ENCODE results near the gene OPN3. TPM values are rescaled to one million over a fixed set of nuclear protein-coding genes. Genes with fewer than 3 reads are reported as not detected.

OPN3 gene
- total RNA-seq, 1 donor from 2014 or later, result 14.4 TPM

DNA sequence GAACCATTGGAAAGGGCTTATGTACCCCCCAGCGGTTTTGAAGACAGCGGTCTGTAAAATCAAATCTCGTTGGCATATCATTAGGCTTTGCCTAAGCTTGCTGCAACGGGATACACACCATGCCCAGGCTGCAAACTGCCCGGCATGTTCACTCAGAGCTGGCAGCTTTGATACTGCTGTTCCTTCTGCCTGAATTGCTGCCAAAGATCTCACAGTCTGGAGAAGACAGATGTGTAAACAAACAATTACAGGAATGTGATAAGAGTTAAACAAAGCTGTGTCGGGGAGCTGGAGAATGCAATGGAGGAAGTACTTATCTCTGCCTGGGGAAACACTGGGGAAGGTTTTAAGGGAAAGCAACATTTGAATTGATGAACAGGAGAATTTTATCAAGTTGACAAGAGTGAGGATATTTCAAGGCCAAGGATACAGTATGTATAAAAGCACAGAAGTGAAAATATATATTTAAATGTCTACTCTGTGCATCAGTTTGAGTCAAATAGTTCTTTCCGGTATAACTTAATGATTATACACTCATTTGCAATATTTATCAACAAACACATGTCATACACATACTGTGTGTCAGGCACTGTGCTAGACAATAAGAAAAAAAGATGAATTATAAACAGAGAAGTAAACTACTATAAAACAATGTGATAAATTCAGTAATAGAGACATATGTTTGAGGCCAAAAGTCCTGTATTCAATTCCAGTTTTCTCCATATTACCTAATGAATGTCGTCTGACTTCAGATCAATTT lies 29.9 kb downstream of the OPN3 start:
- TF ChIP-seq, protein P1, sequence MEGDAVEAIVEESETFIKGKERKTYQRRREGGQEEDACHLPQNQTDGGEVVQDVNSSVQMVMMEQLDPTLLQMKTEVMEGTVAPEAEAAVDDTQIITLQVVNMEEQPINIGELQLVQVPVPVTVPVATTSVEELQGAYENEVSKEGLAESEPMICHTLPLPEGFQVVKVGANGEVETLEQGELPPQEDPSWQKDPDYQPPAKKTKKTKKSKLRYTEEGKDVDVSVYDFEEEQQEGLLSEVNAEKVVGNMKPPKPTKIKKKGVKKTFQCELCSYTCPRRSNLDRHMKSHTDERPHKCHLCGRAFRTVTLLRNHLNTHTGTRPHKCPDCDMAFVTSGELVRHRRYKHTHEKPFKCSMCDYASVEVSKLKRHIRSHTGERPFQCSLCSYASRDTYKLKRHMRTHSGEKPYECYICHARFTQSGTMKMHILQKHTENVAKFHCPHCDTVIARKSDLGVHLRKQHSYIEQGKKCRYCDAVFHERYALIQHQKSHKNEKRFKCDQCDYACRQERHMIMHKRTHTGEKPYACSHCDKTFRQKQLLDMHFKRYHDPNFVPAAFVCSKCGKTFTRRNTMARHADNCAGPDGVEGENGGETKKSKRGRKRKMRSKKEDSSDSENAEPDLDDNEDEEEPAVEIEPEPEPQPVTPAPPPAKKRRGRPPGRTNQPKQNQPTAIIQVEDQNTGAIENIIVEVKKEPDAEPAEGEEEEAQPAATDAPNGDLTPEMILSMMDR (IDR thresholded peaks at IDR 0.05; ENCODE audit: unreplicated experiment), result no peak
- Mint-ChIP-seq H3K27me3 (ENCODE audit: low read depth) (no peaks in the 10 kb centered on the region), H3K9me3 (no peaks in the 10 kb centered on the region), H3K27ac (no peak overlapping the region), H3K36me3 (no peaks in the 10 kb centered on the region), H3K4me3 (no peak overlapping the region), H3K4me1 (no peaks in the 10 kb centered on the region)
- no peak for DNase-seq (ENCODE audit: low spot score in 2 of 2, unreplicated experiment in 2 of 2)

DNA sequence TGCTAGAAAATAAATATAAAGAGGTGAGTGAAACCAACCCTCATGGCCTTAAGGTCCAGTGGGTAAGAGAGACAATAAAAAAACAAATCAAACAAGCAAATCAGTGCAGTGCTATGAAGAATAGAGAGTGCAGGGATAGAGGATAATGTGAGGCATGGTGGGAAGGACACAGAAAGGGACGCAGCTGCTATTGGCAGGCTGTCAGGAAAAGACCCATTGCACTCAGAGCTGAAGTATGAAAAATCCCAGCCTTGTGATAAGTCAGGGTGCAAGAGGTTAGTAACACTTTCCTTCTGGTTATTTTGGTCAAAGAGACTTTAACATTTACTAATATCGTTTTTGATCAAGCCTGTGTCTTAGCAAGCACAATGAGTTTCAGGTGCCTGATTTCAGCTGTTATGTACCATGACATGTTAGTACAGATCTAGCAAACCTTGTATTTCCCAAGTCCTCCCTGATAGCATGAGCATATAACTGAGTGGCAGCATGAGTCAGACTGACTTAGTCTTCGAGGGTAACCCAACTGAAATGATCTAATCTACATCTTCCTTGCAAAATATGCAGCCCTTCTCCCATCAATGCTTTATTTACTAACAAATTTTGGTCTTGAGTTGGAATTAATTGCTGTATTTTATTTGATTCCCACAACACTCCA lies 31.7 kb downstream of the OPN3 start:
- no peak for DNase-seq (ENCODE audit: low spot score in 2 of 2, unreplicated experiment in 2 of 2)
- Mint-ChIP-seq H3K27me3 (ENCODE audit: low read depth) (no peaks in the 10 kb centered on the region), H3K4me1 (no peaks in the 10 kb centered on the region), H3K9me3 (no peaks in the 10 kb centered on the region), H3K4me3 (no peak overlapping the region), H3K36me3 (no peaks in the 10 kb centered on the region), H3K27ac (no peak overlapping the region)
- TF ChIP-seq, protein P1 (IDR thresholded peaks at IDR 0.05; ENCODE audit: unreplicated experiment), result no peak

DNA sequence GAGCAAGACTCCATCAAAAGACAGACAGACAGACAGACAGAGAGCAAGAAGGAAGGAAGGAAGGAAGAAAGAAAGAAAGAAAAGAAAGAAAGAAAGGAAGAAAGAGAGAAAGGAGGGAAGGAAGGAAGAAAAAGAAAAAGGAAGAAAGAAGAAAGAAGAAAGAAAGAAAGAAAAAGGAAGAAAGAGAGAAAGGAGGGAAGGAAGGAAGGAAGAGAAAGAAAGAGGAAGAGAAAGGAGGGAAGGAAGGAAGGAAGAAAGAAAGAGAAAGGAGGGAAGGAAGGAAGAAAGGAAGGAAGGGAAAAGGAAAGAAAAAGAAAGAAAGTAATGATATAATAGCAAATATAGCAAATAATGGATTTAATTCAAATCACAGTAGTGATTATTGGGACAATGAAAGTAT lies 32.7 kb downstream of the OPN3 start:
- TF ChIP-seq, protein P1 (IDR thresholded peaks at IDR 0.05; ENCODE audit: unreplicated experiment), result no peak
- Mint-ChIP-seq H3K9me3 (no peaks in the 10 kb centered on the region), H3K36me3 (peaks cover 1% of the 10 kb centered on the region), H3K27me3 (ENCODE audit: low read depth) (no peaks in the 10 kb centered on the region), H3K4me1 (no peaks in the 10 kb centered on the region), H3K4me3 (no peak overlapping the region), H3K27ac (no peak overlapping the region)
- no peak for DNase-seq (ENCODE audit: low spot score in 2 of 2, unreplicated experiment in 2 of 2)

DNA sequence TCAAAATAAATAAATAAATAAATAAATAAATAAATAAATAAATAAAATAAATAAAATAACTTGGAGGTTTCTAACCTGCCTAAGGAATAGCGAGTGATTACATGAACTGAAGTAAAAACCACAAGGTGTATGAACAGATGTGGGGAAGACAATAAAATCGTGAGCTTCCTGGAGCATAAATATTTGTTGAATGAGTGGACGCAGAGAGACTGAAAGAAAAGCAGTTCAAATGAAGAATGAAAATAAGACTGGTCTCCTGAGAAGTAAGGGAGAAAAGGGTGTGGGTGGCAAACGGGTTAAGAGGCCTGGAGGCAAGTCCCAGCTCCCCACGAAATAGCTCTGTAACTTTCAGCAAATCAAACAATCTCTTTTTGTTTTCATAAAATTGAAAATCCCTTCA lies 33.6 kb downstream of the OPN3 start:
- no peak for DNase-seq (ENCODE audit: low spot score in 2 of 2, unreplicated experiment in 2 of 2)
- TF ChIP-seq, protein P1 (IDR thresholded peaks at IDR 0.05; ENCODE audit: unreplicated experiment), result no peak
- H3K9me3 Mint-ChIP-seq, result no peaks in the 10 kb centered on the region
- no peaks in the 10 kb centered on the region for H3K4me1 Mint-ChIP-seq
- no peaks in the 10 kb centered on the region for H3K27me3 Mint-ChIP-seq (ENCODE audit: low read depth)
- H3K4me3 Mint-ChIP-seq, result no peak overlapping the region
- peaks cover 8% of the 10 kb centered on the region for H3K36me3 Mint-ChIP-seq
- no peak overlapping the region for H3K27ac Mint-ChIP-seq

DNA sequence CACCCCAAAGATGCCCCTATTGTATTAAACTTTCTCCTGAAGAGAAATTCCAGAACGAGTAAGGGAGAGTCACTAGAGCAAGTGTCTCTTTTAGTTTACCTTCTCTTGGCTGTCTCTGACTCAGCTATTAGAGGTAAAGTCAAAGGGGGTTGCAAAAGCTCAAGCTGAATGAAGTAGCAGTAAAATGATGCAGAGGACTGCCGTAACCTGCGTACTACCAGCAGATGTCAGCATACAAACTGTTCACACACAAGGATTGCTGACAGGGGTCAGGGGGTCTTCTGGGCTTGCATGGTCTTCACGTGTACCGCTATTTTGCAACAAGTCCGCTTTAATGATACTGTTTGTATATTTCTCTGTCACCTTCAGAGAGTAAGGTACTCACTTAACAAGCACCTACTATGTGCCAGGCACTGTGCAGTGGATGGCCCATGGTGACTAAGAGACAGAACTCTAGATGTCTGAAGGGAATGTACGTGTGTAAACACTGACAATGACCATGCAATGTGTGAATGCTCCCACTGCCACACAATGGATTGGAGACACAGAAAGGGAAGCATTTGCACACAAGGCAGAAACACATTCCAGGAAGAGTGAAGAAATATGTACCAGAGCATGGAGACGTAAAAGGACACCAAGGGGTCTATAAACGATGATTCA lies 34.9 kb downstream of the OPN3 start:
- Mint-ChIP-seq H3K9me3 (no peaks in the 10 kb centered on the region), H3K27me3 (ENCODE audit: low read depth) (no peaks in the 10 kb centered on the region), H3K36me3 (peaks cover 13% of the 10 kb centered on the region), H3K27ac (no peak overlapping the region), H3K4me3 (no peak overlapping the region), H3K4me1 (no peaks in the 10 kb centered on the region)
- TF ChIP-seq, protein P1 (IDR thresholded peaks at IDR 0.05; ENCODE audit: unreplicated experiment), result no peak
- DNase-seq (ENCODE audit: low spot score in 2 of 2, unreplicated experiment in 2 of 2), result no peak
